Measurements from ENCODE around the gene NFASC.

Gene NFASC

GRCh38 chr1:205047764-205048231, 177.1 kb downstream of the NFASC start:
- DNase-seq: no peak

- DNase-seq: no peak
Measured at GRCh38 chr1:205048382-205048781, 177.7 kb downstream of the NFASC start.

- DNase-seq: no peak
Measured at GRCh38 chr1:205049479-205049878, 178.8 kb downstream of the NFASC start.

- no peak for DNase-seq
Measured at GRCh38 chr1:205052690-205053089, 182.0 kb downstream of the NFASC start.

- no peak for DNase-seq
Measured at GRCh38 chr1:205053296-205053695, 182.6 kb downstream of the NFASC start.

GRCh38 chr1:205054013-205054412, 183.4 kb downstream of the NFASC start:
- DNase-seq: no peak

GRCh38 chr1:205056188-205056611, 185.5 kb downstream of the NFASC start:
- no peak for DNase-seq

- no peak for DNase-seq
Measured at GRCh38 chr1:205056956-205057568, 186.4 kb downstream of the NFASC start.

- DNase-seq: no peak
Measured at GRCh38 chr1:205057808-205058575, 187.3 kb downstream of the NFASC start.

GRCh38 chr1:205058853-205059252, 188.2 kb downstream of the NFASC start:
- no peak for DNase-seq

- DNase-seq: no peak
Measured at GRCh38 chr1:205059660-205060059, 189.0 kb downstream of the NFASC start.

GRCh38 chr1:205060746-205061145, 190.1 kb downstream of the NFASC start:
- no peak for DNase-seq

GRCh38 chr1:205061227-205061626, 190.6 kb downstream of the NFASC start:
- no peak for DNase-seq

- peak; percentile 63 to 67 for DNase-seq
Measured at GRCh38 chr1:205061665-205062069, 191.0 kb downstream of the NFASC start.

- DNase-seq: no peak
Measured at GRCh38 chr1:205062319-205062718, 191.7 kb downstream of the NFASC start.

GRCh38 chr1:205062895-205063294, 192.2 kb downstream of the NFASC start:
- DNase-seq: no peak

GRCh38 chr1:205064301-205064700, 193.6 kb downstream of the NFASC start:
- no peak for DNase-seq

GRCh38 chr1:205064741-205065316, 194.2 kb downstream of the NFASC start:
- DNase-seq: no peak

GRCh38 chr1:205065666-205066065, 195.0 kb downstream of the NFASC start:
- DNase-seq: no peak

- DNase-seq: peak in 1 of 2 experiments; percentile 12
Measured at GRCh38 chr1:205066141-205066818, 195.6 kb downstream of the NFASC start.

- no peak for DNase-seq
Measured at GRCh38 chr1:205067031-205067430, 196.4 kb downstream of the NFASC start.

- DNase-seq: no peak
Measured at GRCh38 chr1:205068001-205068400, 197.3 kb downstream of the NFASC start.

GRCh38 chr1:205068457-205069040, 197.9 kb downstream of the NFASC start:
- DNase-seq: no peak

Data from SHP77 (cell line).